ENCODE results near the gene RIC8A. TPM values are rescaled to one million over a fixed set of nuclear protein-coding genes. Genes with fewer than 3 reads are reported as not detected.
A peak's percentile ranks its signal among the peaks of the same experiment; 100 is the strongest.
"Not testable (repeated sequence)": the region's sequence is repeated elsewhere in the genome, so short reads cannot be mapped to it uniquely, and the experiment has no call there.

The RIC8A gene
- total and polyA plus RNA-seq, 9 of the 15 experiments (the other 6 are each of a cell fraction or from before 2014, with no cell fraction given) = 10.7 to 108 (median 72.1) TPM

- H2AFZ ChIP-seq (ENCODE audit: low read depth, low read length); H3K9ac ChIP-seq (ENCODE audit: insufficient read depth in 1 of 2, low read depth in 2 of 2, low read length in 2 of 2); POLR2A ChIA-PET; H3K9me3 ChIP-seq (replicated peaks; ENCODE audit: control insufficient read depth, insufficient read depth, low read depth, low read length); H3K4me1 ChIP-seq (replicated peaks in 1 of 2; ENCODE audit: control insufficient read depth in 2 of 2, insufficient read depth in 2 of 2, low read length in 2 of 2); H3K36me3 ChIP-seq (ENCODE audit: control insufficient read depth, insufficient read depth, low read length); H3K79me2 ChIP-seq (ENCODE audit: control insufficient read depth, insufficient read depth, low read length); intact Hi-C loops (cut with micrococcal nuclease); H3K4me2 ChIP-seq (ENCODE audit: insufficient read depth, low read length); H4K20me1 ChIP-seq (replicated peaks; ENCODE audit: control insufficient read depth, insufficient read depth, low read length); H3K27me3 ChIP-seq (ENCODE audit: control insufficient read depth in 2 of 2, insufficient read depth in 2 of 2, low read length in 2 of 2); CTCF ChIA-PET (ENCODE audit: low intra/inter-chr PET ratio); H3K4me3 ChIP-seq; H3K9me1 ChIP-seq (ENCODE audit: control insufficient read depth, insufficient read depth, low read length); DNase-seq (ENCODE audit: extremely low read depth in 1 of 4, low spot score in 3 of 4); H3K27ac ChIP-seq (ENCODE audit: extremely low read depth, low read depth, low read length); BruUV-seq (replicated peaks); TF ChIP-seq REST (CRISPR knock-in tag; IDR thresholded peaks at IDR 0.05; ENCODE audit: low read depth): not testable (repeated sequence)
- FAIRE-seq = peak; percentile 96
- TF ChIP-seq REST (IDR thresholded peaks at IDR 0.05; ENCODE audit: borderline replicate concordance) (peak; percentile 29; the same call in 1 of the 2 replicates), RAD21 (CRISPR knock-in tag; conservative IDR thresholded peaks at IDR 0.05 in 1 of 2, IDR thresholded peaks at IDR 0.05 in 1 of 2) (peak; percentile 24 to 56; a peak in 2 of 4 replicates), KLF13 (tag; IDR thresholded peaks at IDR 0.05; ENCODE audit: borderline replicate concordance, low read depth) (0 out of 2 replicates have a peak, but pooled peaks have one; percentile 24), CTCF (IDR thresholded peaks at IDR 0.05 in 2 of 3, conservative IDR thresholded peaks at IDR 0.05 in 1 of 3; ENCODE audit: insufficient read depth in 2 of 3, low read depth in 1 of 3, low read length in 3 of 3) (peak; percentile 24 to 45 (median 28); a peak in 4 of 6 replicates)
- in situ Hi-C loops (cut with MboI) = loop anchor here (5.0 kb wide), 1 partner anchor 54 kb away; no protein-coding TSS in a partner anchor
- peak; percentile 96 for ATAC-seq
- WGBS (ENCODE audit: insufficient coverage, low coverage, missing lambda C conversion rate) = 33% methylated on average over 4 of the region's 8 CpGs
Measured at GRCh38 chr11:191490-192478, 15.7 kb upstream of the RIC8A start.
